AG04450 (cell line): ENCODE measurements around the gene MAP3K10. TPM values are rescaled to one million over a fixed set of nuclear protein-coding genes. Genes with fewer than 3 reads are reported as not detected.

Source experiments
- CTCF ChIA-PET: fragments of 300-600, 350-600 bp; formaldehyde crosslinking; extraction: SDS; loops from one replicate; lab custom pipeline; 2022; ENCODE audit warnings: antibody characterized with exemption, inconsistent platforms; lab: Charles Lee
- POLR2A ChIA-PET: fragments of 350-600 bp; formaldehyde crosslinking; extraction: SDS; loops from one replicate; lab custom pipeline; 2021; ENCODE audit warnings: antibody characterized with exemption, inconsistent platforms; lab: Yijun Ruan, JAX
- DNase-seq: peaks from one replicate; pipeline ENCODE4 v3.0.0-alpha.2; 2011; ENCODE audit warnings: low read depth, low spot score
- H3K27ac ChIP-seq: one replicate; pipeline ENCODE4 v1.5.1; 2012; ENCODE audit warnings: low read depth, low read length, control low read depth
- H3K27me3 ChIP-seq: one replicate; pipeline ENCODE4 v1.6.0; 2012; ENCODE audit warnings: low read length; ENCODE audit not compliant: control insufficient read depth, insufficient read depth
- H3K4me3 ChIP-seq: 2 replicates; pipeline ENCODE4 v1.5.1; 2011; ENCODE audit warnings: mild to moderate bottlenecking, low read depth, low read length, control low read depth
- H3K9me3 ChIP-seq: 2 replicates; pipeline ENCODE4 v1.5.1; 2012; ENCODE audit warnings: low read length; ENCODE audit not compliant: control insufficient read depth, insufficient read depth
- CTCF ChIP-seq: IDR thresholded peaks from 2 replicates; pipeline ENCODE4 v1.5.1; 2011; ENCODE audit warnings: low read depth, low read length, control low read depth, inconsistent platforms
- polyA plus RNA-seq: library from polyadenylated mRNA; depleted of rRNA; stranded (reverse); fragments of >200 nt; gene quantifications from 2 replicates; pipeline ENCODE4 v1.2.3, GENCODE V29; 2011

Gene MAP3K10
- polyA plus RNA-seq, 1 experiment, result 2.0 TPM

GRCh38 chr19:40231544-40232424, 40.6 kb downstream of the MAP3K10 start:
- Histone ChIP-seq H3K27me3 (no peaks in the 10 kb centered on the region), H3K4me3 (no peak overlapping the region), H3K9me3 (no peaks in the 10 kb centered on the region; the same call in 1 of the 2 replicates), H3K27ac (no peak overlapping the region)
- no peak for TF ChIP-seq CTCF
- DNase-seq, result no peak
- POLR2A ChIA-PET, result interaction anchor here (1.0 kb wide), 1 partner anchor 52 kb away, joined by 3 read pairs; no protein-coding TSS in a partner anchor
- CTCF ChIA-PET, result no interaction called here

GRCh38 chr19:40232479-40232878, 41.3 kb downstream of the MAP3K10 start:
- Histone ChIP-seq H3K27me3 (no peaks in the 10 kb centered on the region), H3K4me3 (no peak overlapping the region), H3K27ac (no peak overlapping the region), H3K9me3 (no peaks in the 10 kb centered on the region; the same call in 1 of the 2 replicates)
- POLR2A ChIA-PET, result no interaction called here
- CTCF ChIA-PET, result no interaction called here
- no peak for DNase-seq
- no peak for TF ChIP-seq CTCF

DNA sequence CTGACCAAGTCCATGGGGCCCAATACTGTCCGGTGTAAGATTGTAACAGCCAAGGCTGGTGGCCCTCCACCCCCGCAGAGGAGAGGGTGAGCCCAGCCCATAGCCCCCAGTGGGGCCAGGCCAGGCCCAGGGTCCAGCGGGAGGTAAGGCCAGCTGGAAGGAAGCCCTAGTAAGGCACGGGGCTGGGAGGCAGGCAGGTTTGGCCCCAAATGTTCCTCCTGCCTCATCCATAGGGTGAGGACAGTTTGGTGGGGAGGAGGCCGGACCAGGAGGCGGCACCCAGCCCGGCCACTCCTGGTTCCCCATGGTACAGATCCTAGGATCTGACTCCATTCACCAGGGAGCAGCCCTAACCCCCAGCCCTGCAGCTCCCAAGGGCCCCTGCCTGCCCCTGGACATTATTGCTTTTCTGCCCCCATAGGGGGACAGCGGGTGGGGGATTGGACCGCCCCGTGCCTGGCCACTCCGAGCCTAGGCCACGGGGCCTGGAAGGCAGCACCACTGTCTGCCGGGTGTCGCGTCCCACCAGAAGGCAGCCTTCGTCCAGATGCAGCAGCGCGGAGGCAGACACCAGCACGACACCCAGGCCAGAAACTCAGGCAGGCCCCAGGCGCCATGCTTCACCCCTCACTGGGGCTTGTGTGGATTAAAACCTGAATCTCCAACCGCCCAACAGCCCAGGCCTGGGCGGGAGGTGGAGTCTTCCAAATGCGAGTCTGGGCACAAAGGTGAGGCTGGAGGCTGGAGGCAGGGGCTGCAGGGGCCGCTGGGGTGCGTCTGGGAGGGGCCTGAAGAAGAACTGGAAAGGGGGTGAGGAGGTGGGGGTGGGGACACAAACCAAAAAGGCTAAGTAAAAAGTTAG, 42.0 kb downstream of the MAP3K10 start:
- ChIA-PET CTCF (no interaction called here), POLR2A (no interaction called here)
- no peak for TF ChIP-seq CTCF
- Histone ChIP-seq H3K4me3 (no peak overlapping the region), H3K9me3 (no peaks in the 10 kb centered on the region; the same call in 1 of the 2 replicates), H3K27ac (no peak overlapping the region), H3K27me3 (no peaks in the 10 kb centered on the region)
- DNase-seq, result no peak

GRCh38 chr19:40233811-40234389, 42.7 kb downstream of the MAP3K10 start:
- TF ChIP-seq CTCF, result no peak
- Histone ChIP-seq H3K27me3 (no peaks in the 10 kb centered on the region), H3K4me3 (no peak overlapping the region), H3K9me3 (no peaks in the 10 kb centered on the region; the same call in 1 of the 2 replicates), H3K27ac (no peak overlapping the region)
- DNase-seq, result no peak
- ChIA-PET POLR2A (interaction anchor here (0.6 kb wide), 1 partner anchor 31 kb away, joined by 5 read pairs; no protein-coding TSS in a partner anchor), CTCF (no interaction called here)
